Mucosa of rectum (tissue), 2 donors: Measurements from ENCODE around the gene POPDC2.

ENCODE experiments used
- H3K27ac ChIP-seq, 2 donors: one replicate each; pipeline ENCODE4 v1.7.0; 2013; ENCODE audit warnings: inconsistent platforms in 2 of 2, low read depth in 2 of 2, low read length in 2 of 2
- H3K27me3 ChIP-seq, 2 donors: one replicate each; pipeline ENCODE4 v1.7.0; 2013; ENCODE audit warnings: low read length in 2 of 2; ENCODE audit not compliant: control insufficient read depth in 2 of 2, insufficient read depth in 2 of 2
- H3K36me3 ChIP-seq, 2 donors: one replicate each; pipeline ENCODE4 v1.7.0; 2013; ENCODE audit warnings: low read length in 2 of 2; ENCODE audit not compliant: control insufficient read depth in 2 of 2, insufficient read depth in 2 of 2
- H3K4me1 ChIP-seq, 2 donors: one replicate each; pipeline ENCODE4 v1.7.0; 2013; ENCODE audit warnings: low read length in 2 of 2, mild to moderate bottlenecking in 1 of 2; ENCODE audit not compliant: control insufficient read depth in 2 of 2, insufficient read depth in 2 of 2
- H3K4me3 ChIP-seq, 2 donors: one replicate each; pipeline ENCODE4 v1.7.0; 2013; ENCODE audit warnings: low read length in 2 of 2
- H3K9ac ChIP-seq, 2 donors: one replicate each; pipeline ENCODE4 v1.7.0; 2013; ENCODE audit warnings: low read length in 2 of 2, low read depth in 1 of 2, mild to moderate bottlenecking in 1 of 2
- H3K9me3 ChIP-seq, 2 donors: one replicate each; pipeline ENCODE4 v1.7.0; 2013; ENCODE audit warnings: low read length in 2 of 2; ENCODE audit not compliant: control insufficient read depth in 2 of 2
- donor health status: healthy.
- donor health status: Normal muscosa, but diverticular disease.

POPDC2 gene

GRCh38 chr3:119639494-119640350, 20.7 kb downstream of the POPDC2 start:
- Histone ChIP-seq H3K4me3 (no peak overlapping the region), H3K9ac (no peak overlapping the region), H3K4me1 (peaks cover 3 to 4% of the 10 kb centered on the region in 2 donors), H3K27ac (no peak overlapping the region), H3K27me3 (no peaks in the 10 kb centered on the region), H3K36me3 (peaks cover 0 to 4% of the 10 kb centered on the region in 2 donors), H3K9me3 (no peaks in the 10 kb centered on the region)

- Histone ChIP-seq H3K4me1 (peaks cover 3 to 4% of the 10 kb centered on the region in 2 donors), H3K36me3 (peaks cover 0 to 4% of the 10 kb centered on the region in 2 donors), H3K27ac (peak overlapping the region; percentile 59 to 73), H3K4me3 (peak overlapping the region in 1 of 2 donors; percentile 2), H3K9ac (no peak overlapping the region), H3K9me3 (no peaks in the 10 kb centered on the region), H3K27me3 (no peaks in the 10 kb centered on the region)
Measured at GRCh38 chr3:119637679-119638477, 22.5 kb downstream of the POPDC2 start.

- no peak overlapping the region for H3K9ac ChIP-seq
- no peaks in the 10 kb centered on the region for H3K27me3 ChIP-seq
- peak overlapping the region in 1 of 2 donors; percentile 73 for H3K27ac ChIP-seq
- no peaks in the 10 kb centered on the region for H3K9me3 ChIP-seq
- peaks cover 3 to 4% of the 10 kb centered on the region in 2 donors for H3K4me1 ChIP-seq
- H3K36me3 ChIP-seq: peaks cover 0 to 2% of the 10 kb centered on the region in 2 donors
- no peak overlapping the region for H3K4me3 ChIP-seq
Measured at GRCh38 chr3:119636891-119637611, 23.3 kb downstream of the POPDC2 start.

GRCh38 chr3:119636249-119636648, 24.1 kb downstream of the POPDC2 start:
- Histone ChIP-seq H3K27me3 (no peaks in the 10 kb centered on the region), H3K36me3 (no peaks in the 10 kb centered on the region), H3K4me3 (no peak overlapping the region), H3K9ac (no peak overlapping the region), H3K27ac (no peak overlapping the region), H3K4me1 (peaks cover 3 to 4% of the 10 kb centered on the region in 2 donors), H3K9me3 (no peaks in the 10 kb centered on the region)

- no peaks in the 10 kb centered on the region for H3K36me3 ChIP-seq
- H3K9ac ChIP-seq: no peak overlapping the region
- H3K27ac ChIP-seq: no peak overlapping the region
- H3K4me1 ChIP-seq: peaks cover 3 to 4% of the 10 kb centered on the region in 2 donors
- no peak overlapping the region for H3K4me3 ChIP-seq
- no peaks in the 10 kb centered on the region for H3K9me3 ChIP-seq
- no peaks in the 10 kb centered on the region for H3K27me3 ChIP-seq
Measured at GRCh38 chr3:119635719-119636118, 24.7 kb downstream of the POPDC2 start.

GRCh38 chr3:119632829-119633228, 27.6 kb downstream of the POPDC2 start:
- Histone ChIP-seq H3K9ac (no peak overlapping the region), H3K4me1 (peaks cover 3% of the 10 kb centered on the region in 2 donors), H3K36me3 (no peaks in the 10 kb centered on the region), H3K4me3 (no peak overlapping the region), H3K27me3 (no peaks in the 10 kb centered on the region), H3K9me3 (no peaks in the 10 kb centered on the region), H3K27ac (no peak overlapping the region)

- Histone ChIP-seq H3K4me3 (no peak overlapping the region), H3K27ac (no peak overlapping the region), H3K36me3 (no peaks in the 10 kb centered on the region), H3K9me3 (no peaks in the 10 kb centered on the region), H3K9ac (no peak overlapping the region), H3K27me3 (no peaks in the 10 kb centered on the region), H3K4me1 (no peaks in the 10 kb centered on the region)
Measured at GRCh38 chr3:119632216-119632615, 28.2 kb downstream of the POPDC2 start.

- Histone ChIP-seq H3K4me1 (no peaks in the 10 kb centered on the region), H3K27ac (no peak overlapping the region)
Measured at GRCh38 chr3:119631516-119631915, 28.9 kb downstream of the POPDC2 start.

GRCh38 chr3:119630880-119631329, 29.5 kb downstream of the POPDC2 start:
- peak overlapping the region in 1 of 2 donors; percentile 6 for H3K27ac ChIP-seq

More at GRCh38 chr3:119631516-119631915, 28.9 kb downstream of the POPDC2 start:
- H3K4me3 ChIP-seq: no peak overlapping the region
- H3K9ac ChIP-seq: no peak overlapping the region
- no peaks in the 10 kb centered on the region for H3K36me3 ChIP-seq
- H3K9me3 ChIP-seq: no peaks in the 10 kb centered on the region
- H3K27me3 ChIP-seq: no peaks in the 10 kb centered on the region

More at GRCh38 chr3:119630880-119631329, 29.5 kb downstream of the POPDC2 start:
- no peaks in the 10 kb centered on the region for H3K9me3 ChIP-seq
- H3K27me3 ChIP-seq: no peaks in the 10 kb centered on the region
- no peaks in the 10 kb centered on the region for H3K36me3 ChIP-seq
- H3K9ac ChIP-seq: no peak overlapping the region
- no peak overlapping the region for H3K4me3 ChIP-seq
- no peaks in the 10 kb centered on the region for H3K4me1 ChIP-seq
